DND-41 (cell line): ENCODE measurements around the gene SCCPDH.
"Not testable (repeated sequence)": the region's sequence is repeated elsewhere in the genome, so short reads cannot be mapped to it uniquely, and the experiment has no call there.

ENCODE experiments used
- EZH2 ChIP-seq: IDR thresholded peaks from 3 replicates; pipeline ENCODE4 v1.6.1; 2012; ENCODE audit warnings: borderline replicate concordance, low read depth, mild to moderate bottlenecking, moderate library complexity, low read length, inconsistent platforms; ENCODE audit not compliant: severe bottlenecking
- TF ChIP-seq, protein P1 (sequence below): IDR thresholded peaks from 2 replicates; pipeline ENCODE4 v1.5.1; 2012; ENCODE audit warnings: borderline replicate concordance, low read length, moderate library complexity, mild to moderate bottlenecking; ENCODE audit not compliant: poor library complexity, severe bottlenecking; ENCODE audit errors: extremely low read depth

DNA sequence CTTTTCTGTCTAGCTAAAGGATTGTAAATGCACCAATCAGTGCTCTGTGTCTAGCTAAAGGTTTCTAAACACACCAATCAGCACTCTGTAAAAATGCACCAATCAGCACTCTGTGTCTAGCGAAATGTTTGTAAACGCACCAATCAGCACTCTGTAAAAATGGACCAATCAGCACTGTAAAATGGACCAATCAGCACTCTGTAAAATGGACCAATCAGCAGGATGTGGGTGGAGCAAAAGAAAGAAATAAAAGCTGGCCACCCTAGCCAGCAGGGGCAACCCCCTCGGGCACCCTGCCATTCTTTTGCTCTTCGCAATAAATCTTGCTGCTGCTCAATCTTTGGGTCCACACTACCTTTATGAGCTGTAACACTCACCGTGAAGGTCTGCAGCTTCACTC is 11.8 kb upstream of the SCCPDH start:
- TF ChIP-seq, protein P1, sequence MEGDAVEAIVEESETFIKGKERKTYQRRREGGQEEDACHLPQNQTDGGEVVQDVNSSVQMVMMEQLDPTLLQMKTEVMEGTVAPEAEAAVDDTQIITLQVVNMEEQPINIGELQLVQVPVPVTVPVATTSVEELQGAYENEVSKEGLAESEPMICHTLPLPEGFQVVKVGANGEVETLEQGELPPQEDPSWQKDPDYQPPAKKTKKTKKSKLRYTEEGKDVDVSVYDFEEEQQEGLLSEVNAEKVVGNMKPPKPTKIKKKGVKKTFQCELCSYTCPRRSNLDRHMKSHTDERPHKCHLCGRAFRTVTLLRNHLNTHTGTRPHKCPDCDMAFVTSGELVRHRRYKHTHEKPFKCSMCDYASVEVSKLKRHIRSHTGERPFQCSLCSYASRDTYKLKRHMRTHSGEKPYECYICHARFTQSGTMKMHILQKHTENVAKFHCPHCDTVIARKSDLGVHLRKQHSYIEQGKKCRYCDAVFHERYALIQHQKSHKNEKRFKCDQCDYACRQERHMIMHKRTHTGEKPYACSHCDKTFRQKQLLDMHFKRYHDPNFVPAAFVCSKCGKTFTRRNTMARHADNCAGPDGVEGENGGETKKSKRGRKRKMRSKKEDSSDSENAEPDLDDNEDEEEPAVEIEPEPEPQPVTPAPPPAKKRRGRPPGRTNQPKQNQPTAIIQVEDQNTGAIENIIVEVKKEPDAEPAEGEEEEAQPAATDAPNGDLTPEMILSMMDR, result not testable (repeated sequence)
- not testable (repeated sequence) for TF ChIP-seq EZH2
